Stimulated activated CD4-positive, alpha-beta T cell treated with anti-CD3 and anti-CD28 coated beads, TNF-alpha, amount 100 ng/mL, for 24 hours (primary cell): ENCODE results near the gene PACSIN1.

Experiments
- DNase-seq, 3 experiments: peaks; one replicate each; pipeline ENCODE4 v3.0.0-alpha.2; 2020; ENCODE audit warnings: low read depth in 3 of 3

The PACSIN1 gene

GRCh38 chr6:34581561-34581920, 115.7 kb downstream of the PACSIN1 start:
- no peak for DNase-seq

GRCh38 chr6:34583461-34583860, 117.6 kb downstream of the PACSIN1 start:
- no peak for DNase-seq

- DNase-seq, result no peak
Measured at GRCh38 chr6:34583861-34584604, 118.2 kb downstream of the PACSIN1 start.

GRCh38 chr6:34584694-34585093, 118.8 kb downstream of the PACSIN1 start:
- no peak for DNase-seq
